ENCODE data around the gene CFAP206.

CFAP206 gene, protein sequence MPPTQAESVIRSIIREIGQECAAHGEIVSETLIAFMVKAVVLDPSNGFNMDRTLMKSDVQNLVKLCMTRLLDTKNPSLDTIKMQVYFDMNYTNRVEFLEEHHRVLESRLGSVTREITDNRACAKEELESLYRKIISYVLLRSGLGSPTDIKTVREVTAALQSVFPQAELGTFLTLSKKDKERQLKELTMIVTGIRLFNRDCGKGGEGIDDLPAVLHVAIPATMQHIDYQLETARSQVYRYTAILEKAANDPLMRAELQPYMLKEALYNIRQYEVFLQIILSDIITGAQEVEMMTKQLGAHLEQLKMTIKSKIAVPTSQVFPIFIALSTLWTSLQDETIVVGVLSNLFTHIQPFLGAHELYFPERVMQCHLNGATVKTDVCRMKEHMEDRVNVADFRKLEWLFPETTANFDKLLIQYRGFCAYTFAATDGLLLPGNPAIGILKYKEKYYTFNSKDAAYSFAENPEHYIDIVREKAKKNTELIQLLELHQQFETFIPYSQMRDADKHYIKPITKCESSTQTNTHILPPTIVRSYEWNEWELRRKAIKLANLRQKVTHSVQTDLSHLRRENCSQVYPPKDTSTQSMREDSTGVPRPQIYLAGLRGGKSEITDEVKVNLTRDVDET

DNA sequence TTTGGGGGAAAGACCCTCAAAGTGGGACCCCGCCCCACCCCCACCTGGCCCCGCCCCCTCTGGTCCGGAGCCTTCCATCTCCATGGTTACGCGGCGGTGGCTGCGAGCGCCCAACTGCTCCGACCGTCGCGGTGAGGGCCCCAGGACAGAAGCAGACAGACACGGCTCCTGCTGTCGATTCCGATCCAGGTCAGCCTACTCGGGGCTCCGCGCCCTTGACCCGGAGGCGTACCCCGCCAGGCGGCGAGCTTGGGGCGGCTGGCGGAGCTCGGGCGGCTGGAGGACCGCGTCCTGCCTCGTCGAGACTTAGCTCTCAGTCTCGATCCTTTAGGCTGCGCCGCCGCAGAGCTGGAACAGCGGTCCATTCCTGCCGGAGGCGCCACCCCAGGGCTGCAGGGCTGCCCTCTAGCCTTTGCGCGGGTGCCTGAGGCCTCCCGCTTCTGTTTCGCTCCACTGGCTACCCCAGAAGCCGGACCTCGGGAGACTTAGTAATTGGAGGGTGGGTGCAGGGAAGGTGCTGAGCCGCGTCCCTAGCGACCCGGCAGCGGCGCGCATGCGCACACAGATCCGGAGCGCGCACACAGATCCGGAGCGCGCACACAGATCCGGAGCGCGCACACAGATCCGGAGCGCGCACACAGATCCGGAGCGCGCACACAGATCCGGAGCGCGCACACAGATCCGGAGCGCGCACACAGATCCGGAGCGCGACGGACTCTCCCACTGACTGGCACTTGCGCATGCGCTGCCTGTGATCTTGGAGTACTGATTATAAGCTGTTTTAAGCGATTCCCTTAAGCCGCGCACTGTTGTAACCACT, at the start of gene CFAP206:
CFAP206 (plus strand) TSS at position 72 of the 820 bp plus-strand sequence. CDS start 1,868 bp downstream, outside the sequence.
- Mint-ChIP-seq H3K27me3 (peaks cover 10 to 30% of the 10 kb centered on the region in 2 donors), H3K4me1 (peaks cover 4 to 12% of the 10 kb centered on the region in 2 donors), H3K27ac (peak within 1 kb of the TSS; percentile 81), H3K36me3 (no peaks in the 10 kb centered on the region), H3K4me3 (peak within 1 kb of the TSS; percentile 87 to 93), H3K9me3 (no peaks in the 10 kb centered on the region)
- peak; percentile 75 for DNase-seq
- ATAC-seq (replicated peaks), result peak; percentile 88 to 89

DNA sequence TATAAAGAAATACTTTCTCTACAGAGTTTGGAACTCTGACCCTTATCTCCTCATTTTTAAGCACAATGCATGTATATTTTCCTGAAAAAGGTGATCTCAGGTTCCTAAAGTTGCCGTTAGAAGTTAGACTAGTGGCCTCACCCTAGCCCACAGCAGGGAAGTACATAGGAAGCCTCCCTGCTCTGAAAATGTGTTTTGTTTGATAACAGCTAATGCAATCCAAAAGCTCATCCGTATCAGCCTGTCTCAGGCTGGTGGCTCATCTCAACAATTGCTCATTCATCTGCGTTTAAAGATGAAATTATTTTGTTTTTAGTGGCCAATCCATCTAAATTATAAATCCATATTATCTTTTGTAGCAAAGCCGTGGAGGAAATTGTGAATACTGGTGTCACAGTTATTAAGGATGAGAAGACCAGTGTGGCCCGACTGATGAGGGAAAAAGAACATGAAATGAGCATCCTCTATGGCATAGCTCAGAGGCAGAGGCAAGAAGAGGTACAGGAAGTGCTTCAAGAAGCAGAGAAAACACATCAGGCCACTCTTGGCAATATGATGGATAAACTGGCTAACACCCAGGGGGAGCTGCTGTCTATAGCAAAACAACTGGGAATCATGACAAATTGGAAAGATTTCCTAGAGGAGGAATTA, 43.0 kb upstream of the CFAP206 start:
- Mint-ChIP-seq H3K9me3 (peaks cover 13 to 15% of the 10 kb centered on the region in 2 donors), H3K36me3 (peaks cover 21 to 44% of the 10 kb centered on the region in 2 donors), H3K27ac (no peak overlapping the region), H3K4me3 (no peak overlapping the region), H3K27me3 (no peaks in the 10 kb centered on the region), H3K4me1 (no peaks in the 10 kb centered on the region)
- ATAC-seq (replicated peaks), result no peak
- DNase-seq, result no peak

DNA sequence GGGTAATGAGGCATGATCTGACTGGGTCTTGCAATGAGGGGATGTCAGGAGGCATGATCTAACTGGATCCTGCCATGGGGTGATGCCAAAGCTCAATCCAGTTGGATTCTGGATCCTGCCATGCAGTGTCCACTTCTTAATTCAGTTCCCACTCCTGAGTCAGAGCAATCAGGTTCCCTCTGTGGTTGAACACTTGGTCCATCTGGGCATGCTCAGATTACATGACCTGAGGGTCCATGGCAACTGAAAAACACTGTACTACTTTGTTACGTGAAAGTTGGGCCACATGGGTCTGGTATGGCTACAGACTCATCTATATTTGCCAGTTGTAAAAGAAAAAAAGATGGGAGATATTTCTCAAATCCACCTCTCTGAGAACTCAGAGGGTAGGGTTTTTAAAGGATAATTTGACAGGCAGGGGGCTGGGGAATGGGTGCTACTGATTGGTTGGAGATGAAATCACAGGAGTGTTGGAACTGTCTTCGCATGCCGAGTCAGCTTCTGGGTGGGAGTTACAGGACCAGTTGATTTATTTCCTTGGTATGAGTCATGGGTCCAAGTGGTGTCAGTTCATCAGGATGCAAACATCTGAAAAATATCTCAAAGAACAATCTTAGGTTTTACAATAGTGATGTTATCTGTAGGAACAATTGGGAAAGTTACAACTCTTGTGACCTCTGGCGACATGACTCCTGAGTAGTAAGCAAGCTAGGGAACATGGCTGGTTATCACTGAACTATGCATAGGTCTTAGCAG, 41.5 kb upstream of the CFAP206 start:
- Mint-ChIP-seq H3K27me3 (no peaks in the 10 kb centered on the region), H3K4me1 (no peaks in the 10 kb centered on the region), H3K9me3 (peaks cover 13 to 18% of the 10 kb centered on the region in 2 donors), H3K4me3 (no peak overlapping the region), H3K27ac (no peak overlapping the region), H3K36me3 (peaks cover 25 to 38% of the 10 kb centered on the region in 2 donors)
- ATAC-seq (replicated peaks) (no peak), DNase-seq (no peak)

DNA sequence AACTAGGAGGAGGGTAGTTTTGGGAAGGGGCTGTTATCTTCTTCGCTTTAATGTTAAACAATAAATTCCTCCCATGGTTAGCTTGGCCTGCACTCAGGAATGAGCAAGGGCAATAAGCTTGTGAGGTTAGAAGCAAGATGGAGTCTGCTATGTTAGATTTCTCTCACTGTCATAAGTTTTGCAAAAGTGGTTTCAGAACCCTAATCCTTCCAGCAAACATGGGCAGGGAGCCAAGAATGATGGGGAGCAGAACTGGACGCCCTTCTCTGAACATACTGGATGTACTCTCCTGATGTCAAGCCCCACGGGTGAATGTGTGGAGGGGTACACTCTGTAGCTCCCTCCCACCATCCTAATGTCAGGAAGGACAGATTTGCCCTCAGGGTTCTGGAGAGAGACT, 40.9 kb upstream of the CFAP206 start:
- no peaks in the 10 kb centered on the region for H3K27me3 Mint-ChIP-seq
- H3K9me3 Mint-ChIP-seq, result peaks cover 13 to 18% of the 10 kb centered on the region in 2 donors
- H3K36me3 Mint-ChIP-seq, result peaks cover 25 to 35% of the 10 kb centered on the region in 2 donors
- ATAC-seq (replicated peaks) (no peak), DNase-seq (no peak)
- H3K27ac Mint-ChIP-seq, result no peak overlapping the region
- H3K4me3 Mint-ChIP-seq, result no peak overlapping the region
- no peaks in the 10 kb centered on the region for H3K4me1 Mint-ChIP-seq

DNA sequence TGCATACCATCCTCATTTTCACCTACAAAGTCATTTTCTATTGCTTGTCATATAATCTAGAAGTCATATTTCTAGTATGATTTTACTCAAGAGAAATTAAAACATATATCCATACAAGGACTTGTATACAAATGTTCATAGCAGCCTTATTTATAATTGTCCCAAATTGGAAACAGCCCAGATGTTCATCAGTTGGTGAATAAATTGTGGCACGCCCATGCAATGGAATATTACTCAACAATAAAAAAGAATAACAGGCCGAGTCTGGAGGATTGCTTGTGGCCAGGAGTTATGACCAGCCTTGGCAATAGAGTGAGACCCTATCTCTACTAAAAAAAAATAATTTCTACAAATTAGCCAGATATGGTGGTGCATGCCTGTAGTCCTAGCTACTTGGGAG, 34.4 kb upstream of the CFAP206 start:
- peaks cover 0 to 2% of the 10 kb centered on the region in 2 donors for H3K4me1 Mint-ChIP-seq
- no peak overlapping the region for H3K27ac Mint-ChIP-seq
- no peaks in the 10 kb centered on the region for H3K27me3 Mint-ChIP-seq
- DNase-seq, result no peak
- no peak for ATAC-seq (replicated peaks)
- peaks cover 8 to 12% of the 10 kb centered on the region in 2 donors for H3K36me3 Mint-ChIP-seq
- H3K4me3 Mint-ChIP-seq, result no peak overlapping the region
- H3K9me3 Mint-ChIP-seq, result peaks cover 0 to 6% of the 10 kb centered on the region in 2 donors

DNA sequence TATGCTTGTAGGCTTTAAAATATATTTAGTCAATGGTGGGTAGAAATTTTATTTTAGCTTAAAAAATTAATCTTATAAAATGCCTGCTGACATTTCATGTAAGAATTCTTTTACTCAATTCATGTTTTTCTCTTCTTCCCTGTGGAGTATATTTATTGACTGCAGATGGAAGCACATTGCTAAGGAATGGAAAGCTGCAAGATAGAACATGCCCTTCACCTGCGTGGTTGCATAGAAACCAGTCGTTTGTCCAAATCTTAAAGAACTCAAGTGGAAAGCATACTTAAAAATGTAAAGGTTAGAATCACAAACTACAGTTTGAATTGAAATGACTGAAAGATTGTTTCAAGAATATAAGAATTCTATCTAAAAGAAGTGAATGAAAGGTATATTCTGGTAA, 32.5 kb upstream of the CFAP206 start:
- H3K4me3 Mint-ChIP-seq, result no peak overlapping the region
- H3K36me3 Mint-ChIP-seq, result peaks cover 2 to 5% of the 10 kb centered on the region in 2 donors
- H3K9me3 Mint-ChIP-seq, result no peaks in the 10 kb centered on the region
- H3K4me1 Mint-ChIP-seq, result peaks cover 8 to 19% of the 10 kb centered on the region in 2 donors
- no peaks in the 10 kb centered on the region for H3K27me3 Mint-ChIP-seq
- ATAC-seq (replicated peaks), result no peak
- H3K27ac Mint-ChIP-seq, result no peak overlapping the region
- no peak for DNase-seq

DNA sequence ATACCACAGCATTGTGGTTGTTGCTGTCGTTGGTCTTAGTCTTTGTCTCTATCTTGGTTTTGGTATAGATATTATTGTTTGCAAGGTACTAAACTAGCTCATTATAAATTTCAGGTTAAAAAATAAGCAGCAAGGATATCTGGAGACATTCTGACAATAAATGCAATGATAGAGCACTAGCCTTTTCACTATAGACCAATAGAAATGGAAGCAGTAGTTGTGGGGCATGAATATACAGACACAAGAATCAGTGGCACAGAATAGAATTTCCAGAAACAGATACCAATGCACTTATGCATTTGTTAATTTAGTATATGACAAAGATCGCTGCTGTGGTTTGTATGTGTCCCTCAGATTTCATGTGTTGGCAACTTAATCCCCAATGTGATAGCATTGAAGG, 31.1 kb upstream of the CFAP206 start:
- no peaks in the 10 kb centered on the region for H3K27me3 Mint-ChIP-seq
- no peak overlapping the region for H3K4me3 Mint-ChIP-seq
- peaks cover 8 to 19% of the 10 kb centered on the region in 2 donors for H3K4me1 Mint-ChIP-seq
- H3K36me3 Mint-ChIP-seq, result peaks cover 2 to 5% of the 10 kb centered on the region in 2 donors
- no peaks in the 10 kb centered on the region for H3K9me3 Mint-ChIP-seq
- no peak overlapping the region for H3K27ac Mint-ChIP-seq
- DNase-seq (no peak), ATAC-seq (replicated peaks) (no peak)

DNA sequence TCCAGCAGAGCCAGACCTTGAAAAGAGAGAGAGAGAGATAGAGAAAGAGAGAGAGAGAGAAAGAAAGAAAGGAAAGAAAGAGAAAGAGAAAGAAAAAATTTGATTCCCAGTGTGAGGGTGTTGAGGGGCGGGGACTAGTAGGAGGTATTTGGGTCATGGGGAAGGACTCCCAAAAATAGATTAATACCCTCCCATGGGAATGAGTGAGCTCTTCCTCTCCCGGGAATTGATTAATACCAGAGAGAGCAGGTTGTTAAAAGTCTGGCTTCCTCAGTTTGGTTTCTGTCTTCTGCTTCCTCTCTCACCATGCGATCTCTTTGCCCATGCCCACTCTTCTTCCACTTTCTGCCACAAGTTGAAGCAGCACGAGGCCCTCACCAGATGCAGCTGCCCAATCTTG, 28.8 kb upstream of the CFAP206 start:
- ATAC-seq (replicated peaks) (peak; percentile 81 to 82), DNase-seq (peak; percentile 2)
- no peaks in the 10 kb centered on the region for H3K9me3 Mint-ChIP-seq
- H3K36me3 Mint-ChIP-seq, result peaks cover 0 to 2% of the 10 kb centered on the region in 2 donors
- peak overlapping the region; percentile 61 to 74 for H3K4me3 Mint-ChIP-seq
- peak overlapping the region; percentile 85 for H3K27ac Mint-ChIP-seq
- H3K4me1 Mint-ChIP-seq, result peaks cover 8 to 19% of the 10 kb centered on the region in 2 donors
- H3K27me3 Mint-ChIP-seq, result no peaks in the 10 kb centered on the region

DNA sequence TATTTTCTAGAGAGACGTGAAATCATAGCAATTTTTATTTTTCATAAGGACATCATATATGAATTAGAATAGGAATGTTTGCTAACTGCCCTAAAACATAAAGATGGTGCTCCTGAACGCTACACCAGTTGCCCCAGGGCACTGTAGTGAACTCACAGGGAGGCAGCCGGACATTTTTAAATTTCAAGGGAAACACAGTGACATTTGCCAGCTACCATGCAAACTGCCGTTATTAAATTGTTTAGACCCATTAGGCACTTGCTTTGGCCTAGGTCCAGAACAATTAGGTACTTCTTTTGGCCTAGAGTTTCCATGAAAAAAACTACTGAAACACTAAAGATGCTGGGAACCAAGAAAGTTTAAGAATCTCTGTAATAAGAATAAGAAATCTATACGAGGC, 24.9 kb upstream of the CFAP206 start:
- Mint-ChIP-seq H3K4me3 (no peak overlapping the region), H3K9me3 (no peaks in the 10 kb centered on the region), H3K27me3 (no peaks in the 10 kb centered on the region), H3K4me1 (peaks cover 8 to 19% of the 10 kb centered on the region in 2 donors), H3K36me3 (no peaks in the 10 kb centered on the region), H3K27ac (no peak overlapping the region)
- ATAC-seq (replicated peaks), result no peak
- no peak for DNase-seq

DNA sequence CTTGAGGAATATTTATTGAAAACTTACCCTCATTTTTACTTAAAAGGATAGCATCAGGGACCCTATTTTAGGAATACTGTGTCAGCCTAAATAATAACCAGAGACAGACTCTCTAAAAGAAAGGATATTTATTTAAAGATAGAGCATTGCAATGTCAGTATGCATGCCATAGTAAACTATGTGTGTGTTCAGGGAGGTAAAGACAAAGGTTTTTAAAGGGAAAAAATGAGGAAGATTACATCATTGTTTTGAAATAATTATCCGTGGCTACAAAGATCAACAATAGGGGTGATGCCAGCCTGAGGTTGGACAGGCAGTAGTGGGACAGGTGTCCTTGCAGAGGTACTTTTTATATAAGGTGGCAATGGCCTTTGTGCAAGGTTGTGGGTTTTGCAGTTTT, 23.7 kb upstream of the CFAP206 start:
- no peak for DNase-seq
- H3K27ac Mint-ChIP-seq, result no peak overlapping the region
- no peak overlapping the region for H3K4me3 Mint-ChIP-seq
- no peaks in the 10 kb centered on the region for H3K36me3 Mint-ChIP-seq
- H3K27me3 Mint-ChIP-seq, result no peaks in the 10 kb centered on the region
- ATAC-seq (replicated peaks), result no peak
- H3K4me1 Mint-ChIP-seq, result peaks cover 2 to 11% of the 10 kb centered on the region in 2 donors
- H3K9me3 Mint-ChIP-seq, result no peaks in the 10 kb centered on the region

DNA sequence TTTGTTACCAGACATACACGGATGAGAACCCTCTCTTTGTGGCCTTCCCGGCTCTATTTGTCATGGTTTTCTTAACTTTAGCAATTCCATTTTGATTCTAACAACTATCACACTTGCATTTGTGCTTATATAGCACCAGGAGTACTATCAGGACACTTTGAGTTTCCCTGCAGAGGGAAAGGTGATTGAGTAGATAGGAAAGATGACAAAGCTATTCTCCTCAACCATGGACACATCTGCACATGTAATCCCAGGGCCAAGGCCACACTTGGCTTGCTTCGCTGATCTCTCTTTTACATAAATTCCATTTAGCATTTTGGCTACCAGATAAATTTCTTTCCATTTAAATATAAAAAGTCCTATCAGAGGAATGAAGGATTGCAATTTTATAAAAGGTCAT, 23.3 kb upstream of the CFAP206 start:
- DNase-seq, result no peak
- Mint-ChIP-seq H3K27ac (no peak overlapping the region), H3K27me3 (no peaks in the 10 kb centered on the region), H3K4me1 (peaks cover 0 to 6% of the 10 kb centered on the region in 2 donors), H3K9me3 (no peaks in the 10 kb centered on the region), H3K4me3 (no peak overlapping the region), H3K36me3 (no peaks in the 10 kb centered on the region)
- no peak for ATAC-seq (replicated peaks)

DNA sequence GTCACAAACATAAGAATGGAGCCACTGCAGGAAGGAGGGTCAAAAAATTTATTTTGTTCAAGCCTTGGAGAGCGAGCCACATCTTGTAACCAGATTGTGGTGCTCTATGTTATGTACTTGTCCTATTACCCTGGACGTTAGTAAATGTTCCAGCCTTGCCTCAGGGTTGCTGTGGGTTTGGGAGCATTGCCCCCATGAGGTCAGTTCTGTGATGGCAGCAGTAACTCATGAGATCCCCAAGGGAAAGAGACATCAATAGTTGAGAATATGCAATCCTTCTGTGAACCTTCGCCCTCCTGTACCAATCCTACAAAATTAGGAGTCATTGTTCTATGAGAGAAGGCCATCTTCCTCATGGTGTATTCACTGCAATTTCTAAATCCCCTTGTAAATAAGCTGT, 16.4 kb upstream of the CFAP206 start:
- Mint-ChIP-seq H3K27me3 (no peaks in the 10 kb centered on the region), H3K4me1 (no peaks in the 10 kb centered on the region), H3K27ac (no peak overlapping the region), H3K36me3 (peaks cover 0 to 2% of the 10 kb centered on the region in 2 donors), H3K4me3 (no peak overlapping the region), H3K9me3 (no peaks in the 10 kb centered on the region)
- peak; percentile 43 to 48 for ATAC-seq (replicated peaks)
- no peak for DNase-seq

DNA sequence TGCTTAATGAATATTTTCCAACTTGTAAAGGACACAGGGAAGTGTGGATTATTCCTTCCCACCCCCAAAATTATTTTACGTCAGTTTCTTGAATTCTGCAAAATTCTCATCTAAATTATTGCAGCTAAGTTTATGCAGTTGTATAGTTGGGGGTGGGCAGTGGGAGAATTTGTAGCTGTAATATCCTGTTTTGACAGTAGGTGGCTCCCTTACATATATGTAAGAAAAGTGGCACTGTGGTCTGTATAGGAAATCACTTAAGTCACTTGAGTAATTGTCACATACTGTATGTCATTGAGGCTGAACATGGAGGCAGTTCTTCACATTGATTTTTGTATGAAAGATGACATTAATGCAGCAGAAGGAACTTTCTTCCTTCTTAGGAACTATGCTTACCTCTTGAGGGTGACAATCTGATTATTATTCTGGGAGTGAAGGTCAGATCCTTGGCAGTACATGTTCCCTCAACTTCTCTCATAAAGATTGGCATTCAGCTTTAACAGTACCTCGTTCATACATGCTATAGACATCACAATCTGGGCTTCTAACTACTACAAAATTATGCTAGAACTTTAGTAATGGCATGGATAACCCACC, 14.6 kb upstream of the CFAP206 start:
- Mint-ChIP-seq H3K27me3 (no peaks in the 10 kb centered on the region), H3K4me1 (peaks cover 8 to 13% of the 10 kb centered on the region in 2 donors), H3K36me3 (peaks cover 0 to 2% of the 10 kb centered on the region in 2 donors), H3K9me3 (no peaks in the 10 kb centered on the region), H3K27ac (no peak overlapping the region), H3K4me3 (no peak overlapping the region)
- ATAC-seq (replicated peaks), result peak; percentile 70 to 71
- peak; percentile 32 for DNase-seq

Data from stimulated activated naive B cell treated with anti-CD40 and anti-IgM and Interleukin-4, amounts not matched to agents 10 μg/mL and 1 μg/mL and 100 μg/mL, for 72 hours (primary cell).